NCI-H526 (cell line): ENCODE data around the gene NCF2.
"Not testable (repeated sequence)": the region's sequence is repeated elsewhere in the genome, so short reads cannot be mapped to it uniquely, and the experiment has no call there.

ENCODE experiments used
- DNase-seq, 2 experiments: peaks; one replicate each; lab custom pipeline; 2025; lab: John Stamatoyannopoulos, UW

NCF2 gene

GRCh38 chr1:183590244-183591191, at the start of gene NCF2:
Gene NCF2, minus strand, starts transcription at chr1:183590459. Its CDS starts 130 bp downstream, at chr1:183590329.
- no peak for DNase-seq

GRCh38 chr1:183638649-183639387, 48.6 kb upstream of the NCF2 start:
- DNase-seq: no peak

- DNase-seq: peak in 1 of 2 experiments; percentile 52
Observed at GRCh38 chr1:183636783-183637182, 46.5 kb upstream of the NCF2 start.

- DNase-seq: no peak
Observed at GRCh38 chr1:183636334-183636682, 46.0 kb upstream of the NCF2 start.

- peak; percentile 99 to 100 for DNase-seq
Observed at GRCh38 chr1:183635606-183636333, 45.5 kb upstream of the NCF2 start, which contains the start of gene ARPC5. Gene ARPC5, minus strand, starts transcription at chr1:183635783. Its CDS starts 124 bp downstream, at chr1:183635659.

GRCh38 chr1:183635099-183635605, 44.9 kb upstream of the NCF2 start:
- DNase-seq: peak; percentile 60 to 88

GRCh38 chr1:183634429-183635065, 44.3 kb upstream of the NCF2 start:
- DNase-seq: peak; percentile 42 to 75

- DNase-seq: peak; percentile 83 to 85
Observed at GRCh38 chr1:183633676-183634343, 43.6 kb upstream of the NCF2 start.

- DNase-seq: peak in 1 of 2 experiments; percentile 25
Observed at GRCh38 chr1:183632964-183633363, 42.7 kb upstream of the NCF2 start.

GRCh38 chr1:183632114-183632513, 41.9 kb upstream of the NCF2 start:
- DNase-seq: no peak

- no peak for DNase-seq
Observed at GRCh38 chr1:183630748-183631147, 40.5 kb upstream of the NCF2 start.

- DNase-seq: no peak
Observed at GRCh38 chr1:183628537-183628936, 38.3 kb upstream of the NCF2 start.

GRCh38 chr1:183626236-183626635, 36.0 kb upstream of the NCF2 start:
- DNase-seq: not testable (repeated sequence)

GRCh38 chr1:183622884-183623785, 32.9 kb upstream of the NCF2 start:
- peak; percentile 82 to 89 for DNase-seq

GRCh38 chr1:183622013-183622412, 31.8 kb upstream of the NCF2 start:
- DNase-seq: no peak

GRCh38 chr1:183620311-183620710, 30.1 kb upstream of the NCF2 start:
- no peak for DNase-seq

- DNase-seq: no peak
Observed at GRCh38 chr1:183619781-183620180, 29.5 kb upstream of the NCF2 start.

- DNase-seq: not testable (repeated sequence)
Observed at GRCh38 chr1:183618202-183618601, 27.9 kb upstream of the NCF2 start.

GRCh38 chr1:183612975-183613374, 22.7 kb upstream of the NCF2 start:
- DNase-seq: not testable (repeated sequence)

- DNase-seq: no peak
Observed at GRCh38 chr1:183612407-183612806, 22.1 kb upstream of the NCF2 start.
